ENCODE results near the gene ABCG2.

DNA sequence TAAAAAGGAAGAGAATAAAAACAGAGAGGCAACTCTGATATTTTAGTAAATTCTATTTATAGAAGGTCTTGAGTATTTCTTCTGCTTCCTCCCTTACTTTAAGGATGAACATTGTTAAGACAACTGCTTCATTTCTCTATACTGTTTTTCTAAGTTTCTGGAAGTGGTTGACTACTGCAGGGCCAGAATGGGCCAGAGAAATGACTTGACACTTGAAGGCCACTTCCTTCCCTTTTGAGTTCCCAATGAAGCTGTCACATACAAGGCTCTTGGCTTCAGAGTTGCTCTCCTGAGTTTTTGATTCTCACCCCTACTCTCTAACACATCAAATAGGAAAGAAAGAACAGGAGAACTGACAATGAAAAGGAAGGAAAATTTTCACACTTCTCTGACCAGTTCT lies 113.4 kb downstream of the ABCG2 start:
- TF ChIP-seq, protein P1, sequence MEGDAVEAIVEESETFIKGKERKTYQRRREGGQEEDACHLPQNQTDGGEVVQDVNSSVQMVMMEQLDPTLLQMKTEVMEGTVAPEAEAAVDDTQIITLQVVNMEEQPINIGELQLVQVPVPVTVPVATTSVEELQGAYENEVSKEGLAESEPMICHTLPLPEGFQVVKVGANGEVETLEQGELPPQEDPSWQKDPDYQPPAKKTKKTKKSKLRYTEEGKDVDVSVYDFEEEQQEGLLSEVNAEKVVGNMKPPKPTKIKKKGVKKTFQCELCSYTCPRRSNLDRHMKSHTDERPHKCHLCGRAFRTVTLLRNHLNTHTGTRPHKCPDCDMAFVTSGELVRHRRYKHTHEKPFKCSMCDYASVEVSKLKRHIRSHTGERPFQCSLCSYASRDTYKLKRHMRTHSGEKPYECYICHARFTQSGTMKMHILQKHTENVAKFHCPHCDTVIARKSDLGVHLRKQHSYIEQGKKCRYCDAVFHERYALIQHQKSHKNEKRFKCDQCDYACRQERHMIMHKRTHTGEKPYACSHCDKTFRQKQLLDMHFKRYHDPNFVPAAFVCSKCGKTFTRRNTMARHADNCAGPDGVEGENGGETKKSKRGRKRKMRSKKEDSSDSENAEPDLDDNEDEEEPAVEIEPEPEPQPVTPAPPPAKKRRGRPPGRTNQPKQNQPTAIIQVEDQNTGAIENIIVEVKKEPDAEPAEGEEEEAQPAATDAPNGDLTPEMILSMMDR (IDR thresholded peaks at IDR 0.05): no peak
- TF ChIP-seq POLR2A (IDR thresholded peaks at IDR 0.05) (no peak), POLR2AphosphoS5 (IDR thresholded peaks at IDR 0.05) (no peak)

Data from prostate gland (tissue), 2 donors.